Activated CD4-positive, alpha-beta T cell treated with anti-CD3 and anti-CD28 coated beads for 1 hour (primary cell): ENCODE measurements around the gene NCAM2.
"Not testable (repeated sequence)": the region's sequence is repeated elsewhere in the genome, so short reads cannot be mapped to it uniquely, and the experiment has no call there.

Experiments used
- DNase-seq: peaks from one replicate; pipeline ENCODE4 v3.0.0-alpha.2; 2020

Gene NCAM2

GRCh38 chr21:21345296-21345695 is 347.1 kb downstream of the NCAM2 start:
- DNase-seq: no peak

- DNase-seq: no peak
Measured at GRCh38 chr21:21345872-21346271, 347.7 kb downstream of the NCAM2 start.

- DNase-seq: no peak
Measured at GRCh38 chr21:21366277-21366676, 368.1 kb downstream of the NCAM2 start.

- DNase-seq: no peak
Measured at GRCh38 chr21:21367583-21367982, 369.4 kb downstream of the NCAM2 start.

- DNase-seq: no peak
Measured at GRCh38 chr21:21373969-21374368, 375.8 kb downstream of the NCAM2 start.

GRCh38 chr21:21383126-21383525 is 384.9 kb downstream of the NCAM2 start:
- no peak for DNase-seq

GRCh38 chr21:21384977-21385376 is 386.8 kb downstream of the NCAM2 start:
- DNase-seq: no peak

GRCh38 chr21:21385404-21385803 is 387.2 kb downstream of the NCAM2 start:
- no peak for DNase-seq

GRCh38 chr21:21387916-21388315 is 389.7 kb downstream of the NCAM2 start:
- DNase-seq: no peak

GRCh38 chr21:21394064-21394463 is 395.9 kb downstream of the NCAM2 start:
- DNase-seq: no peak

GRCh38 chr21:21396424-21396823 is 398.2 kb downstream of the NCAM2 start:
- no peak for DNase-seq

- no peak for DNase-seq
Measured at GRCh38 chr21:21397464-21397863, 399.3 kb downstream of the NCAM2 start.

- no peak for DNase-seq
Measured at GRCh38 chr21:21401444-21401843, 403.2 kb downstream of the NCAM2 start.

- not testable (repeated sequence) for DNase-seq
Measured at GRCh38 chr21:21402187-21402586, 404.0 kb downstream of the NCAM2 start.

GRCh38 chr21:21404261-21404660 is 406.1 kb downstream of the NCAM2 start:
- not testable (repeated sequence) for DNase-seq

- DNase-seq: no peak
Measured at GRCh38 chr21:21406921-21407320, 408.7 kb downstream of the NCAM2 start.

GRCh38 chr21:21412096-21412495 is 413.9 kb downstream of the NCAM2 start:
- DNase-seq: no peak

GRCh38 chr21:21415741-21416140 is 417.5 kb downstream of the NCAM2 start:
- DNase-seq: no peak

GRCh38 chr21:21434944-21435343 is 436.7 kb downstream of the NCAM2 start:
- no peak for DNase-seq

- DNase-seq: no peak
Measured at GRCh38 chr21:21436012-21436534, 437.9 kb downstream of the NCAM2 start.

GRCh38 chr21:21439761-21440160 is 441.6 kb downstream of the NCAM2 start:
- DNase-seq: no peak

GRCh38 chr21:21457077-21457476 is 458.9 kb downstream of the NCAM2 start:
- DNase-seq: no peak

GRCh38 chr21:21458124-21458631 is 460.0 kb downstream of the NCAM2 start:
- DNase-seq: no peak

GRCh38 chr21:21460979-21461378 is 462.8 kb downstream of the NCAM2 start:
- DNase-seq: no peak

- DNase-seq: no peak
Measured at GRCh38 chr21:21463456-21463855, 465.2 kb downstream of the NCAM2 start.
